DND-41 (cell line): Measurements from ENCODE around the gene THBS1.

Experiments used
- CTCF ChIP-seq: IDR thresholded peaks from 2 replicates; pipeline ENCODE4 v1.5.1; 2012; ENCODE audit warnings: borderline replicate concordance, low read length, moderate library complexity, mild to moderate bottlenecking; ENCODE audit not compliant: poor library complexity, severe bottlenecking; ENCODE audit errors: extremely low read depth
- EZH2 ChIP-seq: IDR thresholded peaks from 3 replicates; pipeline ENCODE4 v1.6.1; 2012; ENCODE audit warnings: borderline replicate concordance, low read depth, mild to moderate bottlenecking, moderate library complexity, low read length, inconsistent platforms; ENCODE audit not compliant: severe bottlenecking

- no peak for TF ChIP-seq CTCF
- no peak for TF ChIP-seq EZH2
Measured at GRCh38 chr15:39592500-39592899, 11.6 kb downstream of the THBS1 start.
